ENCODE measurements around the gene OCIAD1. TPM values are rescaled to one million over a fixed set of nuclear protein-coding genes. Genes with fewer than 3 reads are reported as not detected.
"Not testable (repeated sequence)": the region's sequence is repeated elsewhere in the genome, so short reads cannot be mapped to it uniquely, and the experiment has no call there.

The OCIAD1 gene
- total RNA-seq, 2 experiments from 2014 or later: 103 to 104 TPM

- ChIA-PET CTCF (no interaction called here), POLR2A (no interaction called here)
- no peak overlapping the region for H3K27ac Mint-ChIP-seq
- no peaks in the 10 kb centered on the region for H3K9me3 Mint-ChIP-seq
- H3K4me3 Mint-ChIP-seq: no peak overlapping the region
- DNase-seq: no peak
- no peaks in the 10 kb centered on the region for H3K36me3 Mint-ChIP-seq (ENCODE audit: low read depth)
- H3K27me3 Mint-ChIP-seq: no peaks in the 10 kb centered on the region
- H3K4me1 Mint-ChIP-seq: no peaks in the 10 kb centered on the region
These were observed 47.1 kb downstream of the OCIAD1 start for GRCh38 chr4:48877827-48878535.

- no peak overlapping the region for H3K4me3 Mint-ChIP-seq
- DNase-seq: no peak
- H3K27me3 Mint-ChIP-seq: no peaks in the 10 kb centered on the region
- H3K36me3 Mint-ChIP-seq (ENCODE audit: low read depth): no peaks in the 10 kb centered on the region
- H3K9me3 Mint-ChIP-seq: no peaks in the 10 kb centered on the region
- no peaks in the 10 kb centered on the region for H3K4me1 Mint-ChIP-seq
- no peak overlapping the region for H3K27ac Mint-ChIP-seq
- POLR2A ChIA-PET: no interaction called here
- CTCF ChIA-PET: no interaction called here
These were observed 48.9 kb downstream of the OCIAD1 start for GRCh38 chr4:48879561-48880442.

GRCh38 chr4:48881646-48882045, 50.8 kb downstream of the OCIAD1 start:
- not testable (repeated sequence) for H3K36me3 Mint-ChIP-seq (ENCODE audit: low read depth)

GRCh38 chr4:48889750-48890149, 58.9 kb downstream of the OCIAD1 start:
- H3K9me3 Mint-ChIP-seq, CTCF ChIA-PET, H3K4me1 Mint-ChIP-seq, DNase-seq, H3K27me3 Mint-ChIP-seq, H3K27ac Mint-ChIP-seq, H3K4me3 Mint-ChIP-seq, POLR2A ChIA-PET: not testable (repeated sequence)
- H3K36me3 Mint-ChIP-seq (ENCODE audit: low read depth): peaks cover 52% of the 10 kb centered on the region

More at GRCh38 chr4:48881646-48882045, 50.8 kb downstream of the OCIAD1 start:
- POLR2A ChIA-PET, H3K4me1 Mint-ChIP-seq, H3K4me3 Mint-ChIP-seq, H3K9me3 Mint-ChIP-seq, DNase-seq, H3K27ac Mint-ChIP-seq, H3K27me3 Mint-ChIP-seq, CTCF ChIA-PET: not testable (repeated sequence)

- no peak for DNase-seq
- H3K9me3 Mint-ChIP-seq: peaks cover 9% of the 10 kb centered on the region
- CTCF ChIA-PET: no interaction called here
- POLR2A ChIA-PET: interaction anchor here (0.8 kb wide), 1 partner anchor 20 kb away, joined by 3 read pairs; no protein-coding TSS in a partner anchor
- no peak overlapping the region for H3K4me3 Mint-ChIP-seq
- no peaks in the 10 kb centered on the region for H3K27me3 Mint-ChIP-seq
- no peak overlapping the region for H3K27ac Mint-ChIP-seq
- no peaks in the 10 kb centered on the region for H3K4me1 Mint-ChIP-seq
- H3K36me3 Mint-ChIP-seq (ENCODE audit: low read depth): peaks cover 64% of the 10 kb centered on the region
These were observed 60.2 kb downstream of the OCIAD1 start for GRCh38 chr4:48891028-48891619.

GRCh38 chr4:48896845-48897244, 66.0 kb downstream of the OCIAD1 start:
- Mint-ChIP-seq H3K4me3 (no peak overlapping the region), H3K9me3 (no peaks in the 10 kb centered on the region), H3K27ac (no peak overlapping the region), H3K27me3 (no peaks in the 10 kb centered on the region), H3K36me3 (ENCODE audit: low read depth) (peaks cover 70% of the 10 kb centered on the region), H3K4me1 (peaks cover 20% of the 10 kb centered on the region)
- DNase-seq: no peak
- ChIA-PET POLR2A (interaction anchor here (1.3 kb wide), 1 partner anchor 9 kb away, joined by 3 read pairs; the partner anchor contains the start of gene OCIAD2), CTCF (no interaction called here)

- no peak overlapping the region for H3K4me3 Mint-ChIP-seq
- DNase-seq: no peak
- H3K27ac Mint-ChIP-seq: no peak overlapping the region
- POLR2A ChIA-PET: no interaction called here
- no peaks in the 10 kb centered on the region for H3K27me3 Mint-ChIP-seq
- no peaks in the 10 kb centered on the region for H3K9me3 Mint-ChIP-seq
- peaks cover 22% of the 10 kb centered on the region for H3K4me1 Mint-ChIP-seq
- peaks cover 67% of the 10 kb centered on the region for H3K36me3 Mint-ChIP-seq (ENCODE audit: low read depth)
- CTCF ChIA-PET: interaction anchor here (1.5 kb wide), 1 partner anchor 8 kb away, joined by 5 read pairs; the partner anchor contains the start of gene OCIAD2
These were observed 68.0 kb downstream of the OCIAD1 start for GRCh38 chr4:48898733-48899431.

- no peak overlapping the region for H3K4me3 Mint-ChIP-seq
- POLR2A ChIA-PET: no interaction called here
These were observed 68.5 kb downstream of the OCIAD1 start for GRCh38 chr4:48899432-48899749.

GRCh38 chr4:48899950-48900349, 69.1 kb downstream of the OCIAD1 start:
- Mint-ChIP-seq H3K27me3 (no peaks in the 10 kb centered on the region), H3K4me3 (no peak overlapping the region), H3K9me3 (no peaks in the 10 kb centered on the region), H3K36me3 (ENCODE audit: low read depth) (peaks cover 71% of the 10 kb centered on the region), H3K4me1 (peaks cover 28% of the 10 kb centered on the region), H3K27ac (no peak overlapping the region)
- POLR2A ChIA-PET: no interaction called here
- DNase-seq: no peak
- CTCF ChIA-PET: no interaction called here

More at GRCh38 chr4:48899432-48899749, 68.5 kb downstream of the OCIAD1 start:
- Mint-ChIP-seq H3K9me3 (no peaks in the 10 kb centered on the region), H3K4me1 (peaks cover 23% of the 10 kb centered on the region), H3K36me3 (ENCODE audit: low read depth) (peaks cover 69% of the 10 kb centered on the region), H3K27me3 (no peaks in the 10 kb centered on the region), H3K27ac (no peak overlapping the region)
- no peak for DNase-seq
- CTCF ChIA-PET: no interaction called here

GRCh38 chr4:48901196-48901595, 70.3 kb downstream of the OCIAD1 start:
- Mint-ChIP-seq H3K9me3 (no peaks in the 10 kb centered on the region), H3K4me3 (no peak overlapping the region), H3K36me3 (ENCODE audit: low read depth) (peaks cover 65% of the 10 kb centered on the region), H3K27me3 (no peaks in the 10 kb centered on the region), H3K4me1 (peaks cover 39% of the 10 kb centered on the region), H3K27ac (no peak overlapping the region)
- POLR2A ChIA-PET: no interaction called here
- no peak for DNase-seq
- CTCF ChIA-PET: interaction anchor here (1.4 kb wide), 1 partner anchor 323 kb away, joined by 6 read pairs; no protein-coding TSS in a partner anchor

DNA sequence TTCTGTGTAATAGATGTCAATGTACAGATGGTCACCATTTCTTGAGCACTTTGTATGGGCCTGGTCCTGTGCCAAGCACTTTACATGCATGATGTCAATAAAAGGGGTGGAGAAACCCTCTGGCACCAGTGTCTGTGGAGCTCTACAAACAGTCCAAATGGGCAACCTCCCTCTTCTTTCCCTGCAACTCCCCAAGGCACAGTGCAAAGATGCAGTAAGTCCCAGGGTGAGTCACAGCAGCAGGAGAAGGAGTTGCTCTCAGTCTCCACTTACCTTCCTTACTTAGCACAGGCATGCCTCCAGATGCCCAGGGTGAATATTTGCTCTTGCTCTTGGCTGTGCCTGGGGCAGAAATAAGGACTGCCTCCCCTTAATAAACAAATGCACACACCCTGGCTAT, 71.4 kb downstream of the OCIAD1 start:
- POLR2A ChIA-PET: no interaction called here
- CTCF ChIA-PET: no interaction called here

DNA sequence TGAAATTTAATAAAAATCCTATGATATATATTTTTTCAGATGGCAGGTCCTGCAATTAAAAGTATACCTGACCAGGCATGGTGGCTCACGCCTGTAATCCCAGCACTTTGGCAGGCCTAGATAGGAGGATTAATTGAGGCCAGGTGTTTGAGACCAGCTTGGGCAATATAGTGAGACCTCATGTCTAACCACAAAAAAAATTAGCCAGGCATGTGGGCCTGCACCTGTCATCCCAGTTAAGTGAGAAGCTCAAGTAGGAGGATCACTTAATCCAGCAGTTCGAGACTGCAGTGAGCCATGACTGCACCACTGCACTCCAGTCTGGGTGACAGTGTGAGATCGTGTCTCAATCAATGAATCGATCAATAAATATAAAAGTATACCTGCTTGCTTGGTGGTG, 73.2 kb downstream of the OCIAD1 start:
- H3K4me3 Mint-ChIP-seq: no peak overlapping the region
- DNase-seq: no peak
- POLR2A ChIA-PET: no interaction called here
- peaks cover 44% of the 10 kb centered on the region for H3K4me1 Mint-ChIP-seq
- no peaks in the 10 kb centered on the region for H3K27me3 Mint-ChIP-seq
- no peaks in the 10 kb centered on the region for H3K9me3 Mint-ChIP-seq
- H3K36me3 Mint-ChIP-seq (ENCODE audit: low read depth): peaks cover 42% of the 10 kb centered on the region
- CTCF ChIA-PET: interaction anchor here (0.7 kb wide), 1 partner anchor 201 kb away, joined by 3 read pairs; no protein-coding TSS in a partner anchor
- H3K27ac Mint-ChIP-seq: no peak overlapping the region

More for the DNA sequence above, 71.4 kb downstream of the OCIAD1 start:
- H3K36me3 Mint-ChIP-seq (ENCODE audit: low read depth): peaks cover 58% of the 10 kb centered on the region
- H3K27ac Mint-ChIP-seq: no peak overlapping the region
- no peaks in the 10 kb centered on the region for H3K9me3 Mint-ChIP-seq
- no peak overlapping the region for H3K4me3 Mint-ChIP-seq
- H3K27me3 Mint-ChIP-seq: no peaks in the 10 kb centered on the region
- DNase-seq: no peak
- peaks cover 45% of the 10 kb centered on the region for H3K4me1 Mint-ChIP-seq
